Neuronal stem cell (in vitro differentiated cells): ENCODE data around the gene VPS51.
A peak's percentile ranks its signal among the peaks of the same experiment; 100 is the strongest.
"Not testable (repeated sequence)": the region's sequence is repeated elsewhere in the genome, so short reads cannot be mapped to it uniquely, and the experiment has no call there.

Experiments used
- DNase-seq: peaks from one replicate; pipeline ENCODE4 v3.0.0-alpha.2; 2013; ENCODE audit warnings: low spot score
- H2AFZ ChIP-seq: one replicate; pipeline ENCODE4 v1.6.1; 2013; ENCODE audit warnings: mild to moderate bottlenecking, low read length, inconsistent platforms
- H2AK5ac ChIP-seq: 2 replicates; pipeline ENCODE4 v1.6.1; 2013; ENCODE audit warnings: low read depth, mild to moderate bottlenecking, inconsistent platforms, low read length, moderate library complexity, mixed read lengths
- H2BK120ac ChIP-seq: 2 replicates; pipeline ENCODE4 v1.6.1; 2013; ENCODE audit warnings: low read depth, mild to moderate bottlenecking, inconsistent platforms, low read length, moderate library complexity, mixed read lengths
- H2BK12ac ChIP-seq: one replicate; pipeline ENCODE4 v1.6.1; 2013; ENCODE audit warnings: low read length, inconsistent platforms
- H2BK15ac ChIP-seq: 2 replicates; pipeline ENCODE4 v1.6.1; 2013; ENCODE audit warnings: mild to moderate bottlenecking, low read length, inconsistent platforms, mixed read lengths
- H2BK5ac ChIP-seq: one replicate; pipeline ENCODE4 v1.6.1; 2013; ENCODE audit warnings: inconsistent platforms, mild to moderate bottlenecking, low read length, moderate library complexity
- H3K14ac ChIP-seq: one replicate; pipeline ENCODE4 v1.6.1; 2013; ENCODE audit warnings: low read length, inconsistent platforms
- H3K18ac ChIP-seq: 2 replicates; pipeline ENCODE4 v1.6.1; 2013; ENCODE audit warnings: low read length, inconsistent platforms
- H3K23ac ChIP-seq: 2 replicates; pipeline ENCODE4 v1.6.1; 2013; ENCODE audit warnings: low read depth, mild to moderate bottlenecking, mixed read lengths, low read length, inconsistent platforms; ENCODE audit not compliant: poor library complexity
- H3K27ac ChIP-seq: replicated peaks from 3 replicates; pipeline ENCODE4 v1.5.1; 2013; ENCODE audit warnings: low read length, inconsistent platforms
- H3K27me3 ChIP-seq, 3 experiments: 2 replicates each; pipeline ENCODE4 v1.6.1; 2013; ENCODE audit warnings: low read length in 3 of 3, mild to moderate bottlenecking in 2 of 3, inconsistent platforms in 1 of 3, low read depth in 1 of 3, mixed read lengths in 1 of 3, moderate library complexity in 1 of 3; ENCODE audit not compliant: control insufficient read depth in 3 of 3, insufficient read depth in 3 of 3
- H3K36me3 ChIP-seq, 2 donors: replicated peaks in 1 of 2; 2 replicates each; pipeline ENCODE4 v1.6.1; 2013; ENCODE audit warnings: low read length in 2 of 2; ENCODE audit not compliant: control insufficient read depth in 2 of 2, insufficient read depth in 2 of 2
- H3K4ac ChIP-seq: 2 replicates; pipeline ENCODE4 v1.6.1; 2013; ENCODE audit warnings: inconsistent platforms, mild to moderate bottlenecking, low read length, moderate library complexity
- H3K4me1 ChIP-seq, 2 donors: 1 replicate in 1 of 2; 2 replicates in 1 of 2; pipeline ENCODE4 v1.6.1; 2013; ENCODE audit warnings: low read length in 2 of 2, low read depth in 1 of 2; ENCODE audit not compliant: control insufficient read depth in 2 of 2, insufficient read depth in 1 of 2
- H3K4me2 ChIP-seq: one replicate; pipeline ENCODE4 v1.6.1; 2013; ENCODE audit warnings: mild to moderate bottlenecking, low read length, inconsistent platforms; ENCODE audit not compliant: insufficient read depth, poor library complexity, severe bottlenecking
- H3K4me3 ChIP-seq, 2 donors: 2 replicates each; pipeline ENCODE4 v1.5.1; 2013; ENCODE audit warnings: low read length in 2 of 2, mild to moderate bottlenecking in 2 of 2, inconsistent platforms in 1 of 2, moderate library complexity in 1 of 2
- H3K79me1 ChIP-seq: one replicate; pipeline ENCODE4 v1.6.1; 2013; ENCODE audit warnings: low read depth, mild to moderate bottlenecking, inconsistent platforms, low read length, moderate library complexity
- H3K9ac ChIP-seq: one replicate; pipeline ENCODE4 v1.6.1; 2013; ENCODE audit warnings: mild to moderate bottlenecking, low read depth, low read length, inconsistent platforms; ENCODE audit not compliant: poor library complexity
- H3K9me3 ChIP-seq, 2 donors: replicated peaks in 1 of 2; 2 replicates each; pipeline versions ENCODE3 to v1.6.1; 2013; ENCODE audit warnings: low read length in 2 of 2, mild to moderate bottlenecking in 2 of 2, inconsistent platforms in 1 of 2, low read depth in 1 of 2, mixed read lengths in 1 of 2, moderate library complexity in 1 of 2; ENCODE audit not compliant: control insufficient read depth in 2 of 2, insufficient read depth in 1 of 2
- H4K8ac ChIP-seq: one replicate; pipeline ENCODE4 v1.6.1; 2013; ENCODE audit warnings: low read depth, mild to moderate bottlenecking, inconsistent platforms, low read length, moderate library complexity
- H4K91ac ChIP-seq: one replicate; pipeline ENCODE4 v1.6.1; 2013; ENCODE audit warnings: low read length, low read depth, mild to moderate bottlenecking, inconsistent platforms; ENCODE audit not compliant: poor library complexity
- WGBS, 2 donors: extraction: QIAGEN DNeasy Blood & Tissue Kit; methylation state at CpG; one replicate each; pipeline ENCODE4 v1.1.7; 2013; ENCODE audit warnings: missing lambda C conversion rate in 2 of 2, mixed read lengths in 1 of 2; ENCODE audit not compliant: insufficient read length in 2 of 2, insufficient replicate concordance in 1 of 2; ENCODE audit errors: extremely low coverage in 2 of 2; 5-methylcytosine and 5-hydroxymethylcytosine counted together

Gene VPS51

GRCh38 chr11:65117206-65118096 is 21.4 kb downstream of the VPS51 start, which contains the start of gene ZNHIT2:
Gene ZNHIT2 (minus strand): TSS chr11:65117701. CDS start chr11:65117653, 48 bp downstream.
- Histone ChIP-seq H3K27me3 (no peaks in the 10 kb centered on the region), H4K8ac (no peak within 1 kb of the TSS), H3K18ac (peak within 1 kb of the TSS; percentile 96), H3K9me3 (no peaks in the 10 kb centered on the region), H3K23ac (peak within 1 kb of the TSS; percentile 97), H3K79me1 (peaks cover 18% of the 10 kb centered on the region), H3K4me3 (peak within 1 kb of the TSS; percentile 97 to 98), H3K27ac (peak within 1 kb of the TSS; percentile 79), H3K14ac (peak within 1 kb of the TSS; percentile 77), H2AFZ (peak within 1 kb of the TSS; percentile 80), H2BK120ac (no peak within 1 kb of the TSS), H2BK15ac (peak within 1 kb of the TSS; percentile 65), H2BK12ac (no peak within 1 kb of the TSS), H4K91ac (peak within 1 kb of the TSS; percentile 77), H2AK5ac (peak within 1 kb of the TSS; percentile 81), H3K4me1 (peaks cover 8 to 17% of the 10 kb centered on the region in 2 donors), H3K36me3 (peaks cover 19 to 70% of the 10 kb centered on the region in 2 donors), H2BK5ac (peak within 1 kb of the TSS; percentile 29), H3K9ac (peak within 1 kb of the TSS; percentile 96), H3K4ac (no peak within 1 kb of the TSS), H3K4me2 (peak within 1 kb of the TSS; percentile 95)
- no CpG with 5 or more reads among the region's 89 CpGs for WGBS, 2 donors
- peak; percentile 99 for DNase-seq

- Histone ChIP-seq H2AK5ac (no peak overlapping the region), H3K9ac (no peak overlapping the region), H4K8ac (no peak overlapping the region), H3K14ac (no peak overlapping the region), H3K18ac (no peak overlapping the region), H2BK120ac (no peak overlapping the region), H2AFZ (no peak overlapping the region), H3K27ac (no peak overlapping the region), H3K79me1 (peaks cover 12% of the 10 kb centered on the region), H2BK12ac (no peak overlapping the region), H3K9me3 (no peaks in the 10 kb centered on the region), H3K4me1 (peaks cover 6 to 17% of the 10 kb centered on the region in 2 donors), H3K27me3 (no peaks in the 10 kb centered on the region), H3K36me3 (peaks cover 19 to 67% of the 10 kb centered on the region in 2 donors), H3K23ac (no peak overlapping the region), H3K4me3 (no peak overlapping the region), H2BK5ac (no peak overlapping the region), H4K91ac (no peak overlapping the region), H3K4ac (no peak overlapping the region), H2BK15ac (no peak overlapping the region), H3K4me2 (no peak overlapping the region)
- no CpG with 5 or more reads among the region's 18 CpGs for WGBS, 2 donors
- no peak for DNase-seq
Observed at GRCh38 chr11:65118097-65118837, 22.3 kb downstream of the VPS51 start.

GRCh38 chr11:65118891-65119669 is 23.1 kb downstream of the VPS51 start:
- not testable (repeated sequence) for H3K14ac ChIP-seq, H2BK120ac ChIP-seq, H3K23ac ChIP-seq, H2AK5ac ChIP-seq, H3K27ac ChIP-seq, H3K9ac ChIP-seq, H4K91ac ChIP-seq, H3K4ac ChIP-seq, H2AFZ ChIP-seq, H2BK15ac ChIP-seq, H3K9me3 ChIP-seq, H2BK5ac ChIP-seq, H2BK12ac ChIP-seq, H3K27me3 ChIP-seq, H4K8ac ChIP-seq, H3K18ac ChIP-seq, H3K4me3 ChIP-seq, H3K4me2 ChIP-seq, DNase-seq
- H3K4me1 ChIP-seq = peaks cover 6 to 14% of the 10 kb centered on the region in 2 donors
- H3K36me3 ChIP-seq = peaks cover 19 to 64% of the 10 kb centered on the region in 2 donors
- WGBS, 2 donors = no CpG with 5 or more reads among the region's 18 CpGs
- H3K79me1 ChIP-seq = peaks cover 12% of the 10 kb centered on the region
